ENCODE measurements around the gene ACVR1B.

ACVR1B gene

DNA sequence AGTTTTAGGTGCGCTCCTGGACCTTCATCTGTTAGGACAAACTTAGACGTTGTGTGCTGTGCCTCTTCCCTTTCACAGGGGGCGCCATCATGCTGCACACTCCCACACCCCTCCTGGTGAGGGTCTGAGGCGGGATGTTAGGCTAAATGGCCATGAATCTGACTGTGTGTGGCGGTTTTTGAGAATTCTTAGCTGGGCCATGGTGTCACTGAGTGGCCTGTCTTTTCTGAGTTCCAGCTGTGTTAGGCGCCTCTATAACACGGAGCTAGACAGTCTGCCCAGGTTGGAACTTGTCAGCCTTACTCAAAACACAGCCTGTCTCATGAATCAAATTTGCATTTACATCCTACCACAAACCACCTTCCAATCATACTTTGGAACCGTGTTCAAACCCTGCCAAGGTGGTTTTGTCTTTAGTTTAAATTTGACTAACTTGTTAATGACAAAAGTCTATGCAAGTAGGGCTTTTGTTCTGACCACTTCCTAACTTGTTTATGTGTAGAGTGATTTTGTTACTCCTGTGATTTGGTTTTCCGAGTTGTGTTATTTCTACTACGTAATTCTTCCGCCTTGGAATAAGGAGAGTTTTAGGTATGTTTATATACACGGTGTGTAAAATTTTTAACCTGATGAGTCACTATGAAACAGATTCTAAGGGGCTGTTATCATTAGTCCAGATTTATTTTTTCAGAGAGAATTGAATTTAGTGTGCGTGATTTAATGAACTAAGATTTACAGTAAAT is 19.6 kb downstream of the ACVR1B start:
- TF ChIP-seq POLR2AphosphoS5 (IDR thresholded peaks at IDR 0.05; ENCODE audit: low read depth, low read length) (no peak), REST (IDR thresholded peaks at IDR 0.05; ENCODE audit: insufficient read depth in 1 of 2, low read depth in 2 of 2, low read length in 2 of 2) (no peak), TAF1 (IDR thresholded peaks at IDR 0.05; ENCODE audit: borderline replicate concordance, insufficient read depth, low read length) (no peak)

GRCh38 chr12:51971679-51972421 is 20.4 kb downstream of the ACVR1B start:
- TF ChIP-seq POLR2AphosphoS5 (IDR thresholded peaks at IDR 0.05; ENCODE audit: low read depth, low read length) (no peak), TAF1 (IDR thresholded peaks at IDR 0.05; ENCODE audit: borderline replicate concordance, insufficient read depth, low read length) (no peak), REST (IDR thresholded peaks at IDR 0.05; ENCODE audit: insufficient read depth in 1 of 2, low read depth in 2 of 2, low read length in 2 of 2) (no peak), FOXP2 (optimal IDR thresholded peaks at IDR 0.05; ENCODE audit: borderline replicate concordance, extremely low read depth, extremely low read length, insufficient read depth) (no peak), SIN3A (IDR thresholded peaks at IDR 0.05; ENCODE audit: borderline replicate concordance, insufficient read depth, low read length) (no peak)

- TF ChIP-seq POLR2AphosphoS5 (IDR thresholded peaks at IDR 0.05; ENCODE audit: low read depth, low read length) (no peak), TAF1 (IDR thresholded peaks at IDR 0.05; ENCODE audit: borderline replicate concordance, insufficient read depth, low read length) (no peak), REST (IDR thresholded peaks at IDR 0.05; ENCODE audit: insufficient read depth in 1 of 2, low read depth in 2 of 2, low read length in 2 of 2) (no peak), SIN3A (IDR thresholded peaks at IDR 0.05; ENCODE audit: borderline replicate concordance, insufficient read depth, low read length) (no peak)
Observed at GRCh38 chr12:51972422-51972812, 20.9 kb downstream of the ACVR1B start.

DNA sequence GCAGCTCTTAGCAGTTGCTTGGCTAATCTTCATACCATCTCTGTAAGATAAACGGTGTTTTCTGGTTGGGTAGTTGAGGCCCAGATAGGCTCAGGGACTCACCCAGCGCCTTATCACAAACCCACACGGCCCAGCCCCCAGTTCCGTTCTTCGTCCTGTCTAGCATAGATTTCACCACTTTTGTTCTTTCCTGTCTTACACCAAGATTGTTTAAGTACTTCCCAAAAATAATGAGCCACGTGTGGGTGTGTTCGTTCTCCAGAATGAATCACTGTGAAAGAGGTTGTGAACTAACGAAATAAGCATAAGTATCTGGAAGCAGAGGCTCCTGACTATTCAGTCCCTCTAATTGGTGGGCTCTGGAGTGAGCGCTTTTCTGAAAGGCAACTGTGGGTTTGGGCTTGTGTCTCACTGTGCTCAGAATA is 21.4 kb downstream of the ACVR1B start:
- no peak for TF ChIP-seq TAF1 (IDR thresholded peaks at IDR 0.05; ENCODE audit: borderline replicate concordance, insufficient read depth, low read length)
- no peak for TF ChIP-seq POLR2AphosphoS5 (IDR thresholded peaks at IDR 0.05; ENCODE audit: low read depth, low read length)
- no peak for TF ChIP-seq SIN3A (IDR thresholded peaks at IDR 0.05; ENCODE audit: borderline replicate concordance, insufficient read depth, low read length)
- TF ChIP-seq REST (IDR thresholded peaks at IDR 0.05; ENCODE audit: insufficient read depth in 1 of 2, low read depth in 2 of 2, low read length in 2 of 2), result no peak
- TF ChIP-seq FOXP2 (optimal IDR thresholded peaks at IDR 0.05; ENCODE audit: borderline replicate concordance, extremely low read depth, extremely low read length, insufficient read depth), result no peak

All from PFSK-1 (cell line).